HG03159 (cell line): ENCODE results near the gene MAN2B2.

Source experiments
- ATAC-seq: cut with Tn5 transposase; IDR thresholded peaks from one replicate; pipeline ENCODE4 v1.9.1; 2021; ENCODE audit warnings: mild to moderate bottlenecking, moderate library complexity; ENCODE audit not compliant: unreplicated experiment

The MAN2B2 gene

DNA sequence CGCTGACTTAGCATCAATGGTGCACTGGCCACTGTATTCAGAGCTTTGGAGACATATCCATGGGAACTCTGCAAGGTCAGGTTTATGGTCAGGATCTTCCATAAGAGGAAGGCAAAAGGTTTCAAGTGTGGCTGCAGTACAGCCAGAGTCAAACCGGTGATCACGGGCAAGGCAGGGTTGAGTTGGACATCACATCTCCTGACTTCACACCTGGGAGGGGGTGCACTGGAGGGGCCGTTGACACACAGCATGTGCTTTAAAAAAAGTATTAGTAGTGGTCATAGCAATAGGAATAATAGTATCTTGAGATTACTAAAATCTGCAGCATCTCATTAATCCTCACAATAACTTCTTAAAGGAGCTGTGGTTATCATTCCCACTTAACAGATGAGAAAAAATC, 28.9 kb upstream of the MAN2B2 start:
- no peak for ATAC-seq

DNA sequence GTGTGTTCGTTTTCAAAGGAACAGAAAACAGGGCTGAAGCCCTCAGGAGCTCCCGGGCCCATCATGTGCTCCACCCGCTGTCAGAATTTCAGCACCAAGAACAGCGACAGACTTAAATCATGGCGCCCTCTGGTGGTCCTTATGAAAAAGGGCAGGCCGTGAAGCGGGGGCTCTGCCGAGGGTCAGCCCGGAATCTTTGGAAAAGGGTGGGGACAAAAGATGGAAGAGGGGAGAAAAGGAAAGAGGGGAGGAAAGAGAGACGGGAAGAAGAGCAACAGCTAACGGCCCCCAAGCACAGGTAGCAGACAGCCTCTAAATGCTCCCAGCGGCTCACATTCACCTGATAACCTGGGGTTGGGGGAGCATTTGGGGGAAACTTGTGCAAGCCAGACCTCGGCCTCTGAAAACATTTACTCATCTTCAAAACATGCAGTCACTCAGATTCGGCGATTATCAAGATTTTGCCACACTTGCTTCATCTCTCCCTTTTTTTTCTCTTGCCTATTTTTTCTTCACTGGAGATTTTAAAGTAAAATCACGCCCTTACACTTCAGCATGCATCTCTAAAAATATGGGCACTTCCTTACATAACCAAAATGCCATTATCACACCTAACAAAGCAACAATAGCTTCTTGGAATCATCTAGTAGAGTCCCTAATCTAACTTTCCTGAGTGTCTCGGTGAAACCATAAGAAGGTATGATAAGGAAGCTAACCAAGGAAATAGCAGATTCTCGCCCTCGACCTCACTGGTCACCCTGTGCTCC, 28.1 kb upstream of the MAN2B2 start:
- no peak for ATAC-seq

DNA sequence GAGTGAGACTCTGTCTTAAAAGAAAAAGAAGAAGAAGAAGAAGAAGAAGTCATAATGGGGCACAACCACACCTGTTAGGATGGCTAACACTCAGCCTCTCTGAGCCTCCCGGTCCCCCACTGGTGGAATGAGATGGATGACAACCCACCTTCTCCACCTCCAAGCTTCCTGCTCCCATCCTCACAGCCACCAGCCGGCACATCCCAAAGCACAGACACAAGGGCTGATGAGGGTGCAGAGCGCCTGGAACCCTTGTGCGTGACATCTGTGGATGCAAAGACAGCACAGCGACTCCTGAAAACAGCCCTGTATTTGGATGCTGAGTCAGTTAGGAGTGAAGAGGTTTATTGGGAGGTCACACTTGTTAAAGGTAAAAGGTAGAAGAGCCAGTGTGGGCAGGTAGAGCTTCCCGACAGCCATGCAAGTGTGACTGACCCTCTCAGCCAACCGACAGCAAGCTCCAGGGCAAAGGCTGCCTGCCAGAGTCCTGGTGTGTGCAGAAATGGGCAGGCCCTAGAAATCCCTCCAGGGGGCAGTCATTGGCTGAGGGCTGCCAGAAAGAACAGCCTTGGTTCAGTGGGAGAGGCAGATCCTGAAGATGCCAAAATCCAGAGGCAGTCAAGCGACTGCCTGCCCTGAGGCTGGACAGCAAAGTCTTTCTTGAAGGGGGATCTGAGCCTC, 26.6 kb upstream of the MAN2B2 start:
- ATAC-seq, result no peak

DNA sequence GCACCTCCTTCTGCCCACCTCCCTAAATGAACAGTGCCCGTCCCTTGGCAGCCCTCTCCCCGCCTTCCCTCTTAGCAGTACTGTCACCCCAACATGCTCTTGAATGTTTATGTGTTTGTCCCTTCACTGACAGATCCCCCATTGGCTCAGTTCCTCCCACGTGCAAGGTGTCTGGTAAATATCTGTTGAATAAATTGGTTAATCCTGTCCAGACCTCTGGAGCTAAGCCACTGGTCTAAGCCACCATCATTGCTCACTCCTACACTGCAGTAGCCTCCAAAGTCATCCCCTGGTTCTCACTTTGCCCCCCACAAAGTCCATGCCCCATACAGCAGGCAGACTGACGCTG, 26.1 kb upstream of the MAN2B2 start:
- no peak for ATAC-seq

DNA sequence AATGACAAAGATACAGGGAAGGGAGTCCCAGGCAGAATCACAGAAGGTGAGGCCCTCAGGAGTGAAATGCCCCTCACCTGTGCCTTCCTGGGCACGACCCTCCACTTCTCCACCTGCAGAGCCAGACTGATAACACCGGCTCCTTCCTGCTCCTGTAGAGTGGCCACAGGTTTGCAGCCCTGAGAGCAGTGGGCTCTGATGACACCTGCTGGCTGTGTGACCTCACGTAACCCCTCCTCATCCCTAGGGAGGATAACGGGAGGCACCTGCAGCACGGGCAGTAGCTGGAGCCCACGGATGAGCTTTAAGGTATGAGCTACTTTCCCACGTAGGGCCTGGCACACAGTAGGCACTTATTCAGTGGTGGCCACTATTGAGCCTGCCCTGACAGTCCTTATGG, 25.5 kb upstream of the MAN2B2 start:
- no peak for ATAC-seq

DNA sequence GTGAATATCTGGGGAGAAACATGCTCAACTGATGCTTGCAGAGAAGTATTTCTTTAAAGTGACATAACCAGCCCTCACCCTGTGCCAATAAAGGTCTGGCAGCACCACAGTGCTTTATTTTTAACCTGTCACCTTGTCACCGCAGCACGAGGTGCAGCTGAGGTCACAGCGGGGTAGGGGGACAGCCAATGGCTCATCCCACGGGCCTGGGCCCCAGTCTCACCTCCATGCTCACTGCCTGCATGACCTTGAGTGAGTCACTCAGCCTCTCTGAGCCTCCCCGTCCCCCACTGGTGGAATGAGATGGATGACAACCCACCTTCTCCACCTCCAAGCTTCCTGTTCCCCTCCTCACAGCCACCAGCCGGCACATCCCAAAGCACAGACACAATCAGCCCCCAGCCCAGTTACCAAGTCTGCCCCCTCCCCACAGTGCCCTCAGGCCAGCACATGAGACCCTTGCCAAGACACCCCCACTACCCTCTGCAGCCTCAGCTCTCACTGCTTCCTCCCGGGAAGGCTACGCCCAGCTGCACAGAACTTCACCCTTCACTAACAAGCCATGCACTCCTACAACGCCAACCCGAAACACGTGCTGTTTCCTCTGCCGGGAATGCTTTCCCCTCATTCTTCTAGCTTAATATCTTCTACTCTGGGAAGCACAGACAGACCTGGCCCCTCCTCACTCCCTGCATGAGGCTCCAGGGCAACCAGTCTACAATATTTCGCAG, 24.9 kb upstream of the MAN2B2 start:
- ATAC-seq, result no peak

DNA sequence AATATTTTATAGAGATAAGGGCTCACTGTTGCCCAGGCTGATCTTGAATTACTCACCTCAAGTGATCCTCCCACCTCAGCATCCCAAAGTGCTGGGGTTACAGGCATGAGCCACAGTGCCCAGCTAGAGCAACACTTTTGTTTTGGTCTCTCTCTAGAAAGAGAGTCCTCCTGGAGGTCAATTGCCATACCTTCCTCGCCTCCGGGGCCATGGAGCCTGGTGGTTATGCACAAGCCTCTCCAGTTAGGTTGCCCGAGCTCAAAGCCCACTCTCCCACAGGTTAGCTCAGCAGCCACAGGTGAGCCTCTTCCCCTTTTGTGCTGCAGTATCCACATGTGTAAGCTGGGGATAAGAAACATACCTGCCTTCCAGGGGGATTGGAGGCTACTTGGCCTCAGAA, 24.2 kb upstream of the MAN2B2 start:
- ATAC-seq, result no peak

DNA sequence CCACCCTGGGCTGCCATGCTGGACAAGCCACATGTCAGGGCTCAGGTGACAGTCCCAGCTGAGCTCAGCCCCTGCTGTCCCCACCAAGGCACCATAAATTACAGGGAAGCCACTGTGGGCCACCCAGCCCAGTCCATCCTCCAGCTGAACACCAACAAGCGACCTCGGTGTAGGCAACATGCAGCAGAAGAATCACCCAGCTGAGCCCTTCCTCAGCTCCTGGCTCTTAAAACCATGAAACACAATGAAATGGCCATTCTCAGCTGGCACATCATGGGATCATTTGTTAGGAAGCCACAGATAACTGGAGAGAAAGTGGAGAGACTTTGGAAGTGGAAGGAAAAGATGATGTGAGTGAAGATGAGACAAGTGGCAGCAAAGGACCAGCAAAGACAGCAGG, 23.3 kb upstream of the MAN2B2 start:
- no peak for ATAC-seq

DNA sequence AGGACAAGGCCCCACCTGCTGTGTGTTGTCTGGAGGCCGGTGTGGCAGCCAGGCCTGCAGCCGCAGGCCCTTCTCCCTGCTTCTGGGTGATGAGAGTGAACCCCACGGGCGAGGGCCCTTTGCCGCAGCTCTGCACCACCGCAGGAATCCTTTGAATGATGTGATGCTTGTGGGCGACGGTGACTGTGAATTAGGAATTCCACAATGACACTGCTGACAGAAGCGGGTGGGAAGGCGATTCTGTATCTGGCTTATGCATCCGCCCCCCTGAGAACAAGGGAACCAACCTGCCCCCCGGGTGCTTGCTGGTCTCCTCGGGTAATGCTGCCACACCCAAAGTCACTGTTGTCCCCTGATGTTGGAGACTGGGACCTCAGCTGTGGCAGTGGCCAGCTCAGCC, 19.5 kb upstream of the MAN2B2 start:
- no peak for ATAC-seq

DNA sequence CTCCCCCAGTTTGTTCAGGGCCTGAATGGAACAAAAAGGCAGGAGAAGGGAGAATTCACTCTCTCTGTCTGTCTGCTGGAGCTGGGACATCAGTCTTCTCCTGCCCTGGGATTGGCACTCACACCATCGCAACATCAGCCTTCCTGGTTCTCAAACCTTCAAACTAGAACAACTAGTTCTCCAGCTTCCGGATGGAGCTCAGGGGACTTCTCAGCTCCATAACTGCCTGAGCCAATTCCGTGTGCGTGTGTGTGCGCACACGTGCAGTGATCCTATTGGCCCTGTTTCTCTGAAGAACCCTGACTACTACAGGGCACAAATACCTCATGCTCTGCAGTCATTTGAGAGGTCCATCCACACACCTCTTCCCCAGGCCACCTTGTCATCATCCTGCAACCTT, 18.7 kb upstream of the MAN2B2 start:
- no peak for ATAC-seq

DNA sequence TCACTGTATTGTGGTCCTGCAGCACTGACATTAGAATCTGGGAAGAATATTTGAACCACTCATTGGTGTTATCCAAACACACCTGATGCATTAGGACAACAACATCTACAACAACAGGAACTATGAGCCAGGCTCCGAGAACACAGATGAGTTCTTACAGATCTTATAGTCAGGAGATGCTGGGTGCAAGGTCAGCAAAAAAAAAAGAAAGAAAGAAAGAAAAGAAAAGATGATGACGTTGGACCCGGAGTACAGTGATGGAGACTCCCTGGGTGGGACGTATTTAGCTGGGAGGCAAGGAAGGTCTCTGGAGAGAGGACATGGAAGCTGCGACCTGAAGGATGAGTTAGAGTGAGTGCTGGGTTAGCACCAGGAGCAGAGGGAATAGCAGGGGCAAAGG, 17.8 kb upstream of the MAN2B2 start:
- ATAC-seq, result no peak

DNA sequence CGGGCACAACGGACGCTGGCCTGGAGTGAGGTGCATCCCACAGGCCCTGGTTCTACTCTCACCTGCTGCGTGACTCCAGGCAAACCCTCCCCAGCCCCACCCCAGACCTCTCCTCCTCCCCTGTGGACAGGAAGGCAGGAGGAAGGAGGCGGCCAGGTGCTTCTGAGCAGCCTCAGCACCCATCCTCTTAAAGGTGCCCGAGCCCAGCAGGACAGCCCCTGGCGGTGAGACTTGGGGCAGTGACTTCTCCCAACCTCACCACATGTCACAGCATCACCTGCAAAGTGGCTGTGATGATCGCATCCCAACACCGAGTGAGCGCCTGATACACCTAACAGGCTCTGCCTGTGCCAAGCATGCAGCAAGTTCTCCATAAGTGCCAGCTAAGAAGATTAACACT, 17.1 kb upstream of the MAN2B2 start:
- no peak for ATAC-seq

DNA sequence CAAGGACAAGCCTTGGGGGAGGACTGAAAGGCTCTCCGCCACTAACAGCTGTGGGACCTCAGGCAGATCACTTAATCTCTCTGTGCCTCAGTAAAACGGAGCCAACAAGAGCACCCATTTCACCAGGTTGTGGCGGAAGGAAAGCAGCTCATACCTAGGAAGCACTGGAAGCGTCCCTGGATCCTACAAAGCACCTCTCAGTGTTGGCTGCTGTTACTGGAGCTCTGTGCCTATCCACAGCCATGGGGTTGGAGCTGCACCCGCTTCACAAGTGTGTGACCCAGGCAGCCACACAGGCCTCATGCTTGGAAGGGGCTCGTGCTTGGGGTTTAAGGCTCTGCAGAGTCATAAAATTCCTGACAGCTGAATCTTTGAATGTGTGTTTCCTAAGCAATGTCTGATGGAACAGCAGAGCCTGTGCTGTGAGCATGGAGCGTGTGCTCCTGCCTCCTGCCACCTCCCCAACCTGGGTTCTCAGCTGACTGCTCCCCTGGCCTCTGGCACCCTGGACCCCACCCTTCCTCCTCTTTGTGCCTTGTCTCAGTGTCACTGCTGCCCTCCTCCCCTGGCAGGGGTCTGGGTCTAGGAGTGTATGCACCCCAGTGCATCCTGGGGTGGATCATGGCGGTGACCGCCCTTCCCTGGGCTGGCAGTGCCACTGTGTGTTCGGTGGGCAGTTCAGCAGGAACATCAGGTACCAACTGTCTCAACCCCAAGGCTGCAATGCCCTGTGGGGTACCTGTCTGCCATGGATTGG, 14.4 kb upstream of the MAN2B2 start:
- no peak for ATAC-seq

DNA sequence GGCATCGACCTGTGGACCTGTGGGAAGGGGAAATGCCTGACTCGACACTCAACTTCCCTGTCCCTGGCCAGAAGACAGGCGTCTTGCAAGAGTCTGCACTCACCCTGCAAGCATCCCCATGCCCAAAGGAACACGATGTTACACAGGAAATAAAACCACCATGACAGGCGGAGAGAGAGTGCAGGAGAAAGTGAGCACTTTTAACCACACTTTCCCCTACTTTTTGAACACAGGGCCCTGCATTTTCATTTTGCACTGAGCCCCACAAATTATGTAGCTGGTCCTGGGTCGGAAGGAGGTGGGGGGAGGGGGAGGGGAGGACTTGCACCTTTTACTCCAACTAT, 13.8 kb upstream of the MAN2B2 start:
- no peak for ATAC-seq

DNA sequence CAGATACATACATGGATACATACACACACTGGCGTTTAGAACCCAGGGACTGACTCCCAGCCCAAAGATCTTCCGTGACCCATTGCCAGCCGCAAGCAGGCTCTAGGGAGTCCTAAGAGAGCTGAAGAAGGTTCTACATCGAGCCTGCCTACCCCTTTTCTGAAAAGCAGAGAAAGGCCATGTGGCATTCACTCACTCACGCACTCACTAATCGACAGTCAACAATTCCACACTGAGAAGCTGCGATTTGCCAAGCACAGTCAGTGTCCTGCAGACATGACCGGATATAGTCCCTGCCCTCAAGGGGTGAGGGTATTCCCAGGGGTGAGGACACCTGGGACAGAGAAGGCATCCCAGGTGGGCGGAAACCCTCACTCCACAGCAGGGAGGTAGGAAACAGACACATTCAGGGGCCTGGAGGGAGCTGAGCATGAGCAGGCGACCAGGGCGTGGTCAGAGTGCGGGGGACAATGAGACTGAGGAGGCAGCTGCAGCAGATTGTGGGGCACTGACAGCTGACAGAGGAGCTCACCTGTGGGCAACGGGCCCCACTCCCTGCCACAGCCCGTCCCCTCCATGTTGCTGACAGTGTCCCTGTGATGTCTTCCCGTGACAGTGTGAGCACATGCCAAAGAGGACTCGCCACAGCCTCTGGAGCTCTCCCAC, 13.2 kb upstream of the MAN2B2 start:
- ATAC-seq, result no peak

DNA sequence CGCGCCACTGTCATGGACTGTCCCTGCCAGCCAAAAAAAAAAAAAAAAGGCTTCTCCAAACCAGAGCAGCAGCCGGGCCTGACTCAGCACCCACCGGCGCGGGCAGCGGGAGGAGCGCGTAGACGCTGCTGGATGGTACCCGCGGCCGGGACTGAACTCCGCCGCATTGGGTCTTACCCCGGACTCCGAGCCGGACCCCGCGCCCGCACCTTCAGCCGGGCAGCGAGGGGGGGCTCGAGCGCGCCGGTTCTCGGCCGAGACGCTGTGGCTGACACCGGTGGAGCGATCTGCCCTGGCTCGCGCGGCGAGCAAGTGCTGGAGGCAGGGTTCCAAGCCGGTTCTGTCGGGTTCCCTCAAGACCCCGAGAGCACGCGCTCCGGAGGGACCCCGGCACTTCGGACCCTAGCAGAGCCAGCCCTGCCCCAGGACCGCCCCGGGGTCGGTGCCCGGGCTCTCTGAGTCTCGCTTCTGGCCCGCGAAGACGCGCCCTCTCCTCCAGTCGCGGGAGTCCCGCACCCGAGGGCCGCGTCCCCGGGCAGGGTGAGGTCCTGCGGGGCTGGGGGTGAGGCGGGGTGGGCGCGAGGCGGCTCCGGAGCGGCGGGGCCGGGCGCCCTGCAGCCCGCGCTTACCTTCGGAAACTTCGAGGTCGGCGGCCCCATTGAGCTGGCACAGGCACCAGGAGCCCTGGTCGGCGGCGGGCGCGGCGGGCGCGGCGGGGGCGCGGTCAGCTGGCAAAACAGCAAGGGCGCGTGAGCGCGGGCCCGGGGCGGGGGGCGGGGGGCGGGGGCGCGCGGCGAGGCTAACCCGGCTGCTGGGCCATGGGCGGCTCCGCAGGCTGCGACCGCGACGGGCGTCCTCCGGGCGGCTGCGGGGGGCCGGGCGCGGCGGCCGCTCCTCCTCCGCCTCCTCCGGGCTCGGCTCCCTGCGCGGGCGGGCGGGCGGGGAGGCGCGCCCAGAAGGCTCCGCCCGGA, 11.8 kb upstream of the MAN2B2 start:
- ATAC-seq, result no peak

DNA sequence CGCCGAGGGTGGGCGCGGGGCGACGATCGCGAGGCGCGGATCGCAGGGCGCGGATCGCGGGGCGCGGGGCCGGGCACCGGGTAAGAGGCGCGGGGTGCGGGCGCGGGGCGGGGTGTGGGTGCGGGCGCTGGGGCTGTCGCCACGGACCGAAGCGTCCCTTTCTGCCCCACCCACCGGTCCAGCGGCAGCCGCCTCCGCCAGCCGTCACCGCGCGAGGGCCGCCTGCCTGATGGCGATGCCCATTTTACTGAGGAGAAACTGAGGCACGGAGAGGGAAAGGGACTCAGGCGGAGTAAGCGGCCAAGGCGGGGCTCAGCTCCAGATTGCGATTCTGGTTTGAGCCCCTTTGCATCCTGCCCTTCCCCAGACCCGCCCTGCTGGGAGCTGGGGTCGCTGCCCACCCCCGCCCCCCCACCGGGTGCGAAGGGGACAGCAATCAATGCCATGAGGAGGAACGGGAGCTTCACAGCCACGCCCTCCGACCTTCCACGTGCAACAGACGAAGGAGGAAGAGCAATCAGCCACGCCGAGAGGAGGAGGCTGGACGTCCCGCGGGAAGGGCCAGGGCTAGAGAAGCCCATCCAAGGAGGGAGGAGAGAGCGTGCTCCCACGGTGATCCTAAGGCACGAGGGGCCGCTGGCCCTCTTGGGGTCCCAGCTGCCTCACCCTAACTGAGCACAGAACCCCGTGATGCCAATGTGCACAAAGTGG, 10.9 kb upstream of the MAN2B2 start:
- ATAC-seq, result no peak

DNA sequence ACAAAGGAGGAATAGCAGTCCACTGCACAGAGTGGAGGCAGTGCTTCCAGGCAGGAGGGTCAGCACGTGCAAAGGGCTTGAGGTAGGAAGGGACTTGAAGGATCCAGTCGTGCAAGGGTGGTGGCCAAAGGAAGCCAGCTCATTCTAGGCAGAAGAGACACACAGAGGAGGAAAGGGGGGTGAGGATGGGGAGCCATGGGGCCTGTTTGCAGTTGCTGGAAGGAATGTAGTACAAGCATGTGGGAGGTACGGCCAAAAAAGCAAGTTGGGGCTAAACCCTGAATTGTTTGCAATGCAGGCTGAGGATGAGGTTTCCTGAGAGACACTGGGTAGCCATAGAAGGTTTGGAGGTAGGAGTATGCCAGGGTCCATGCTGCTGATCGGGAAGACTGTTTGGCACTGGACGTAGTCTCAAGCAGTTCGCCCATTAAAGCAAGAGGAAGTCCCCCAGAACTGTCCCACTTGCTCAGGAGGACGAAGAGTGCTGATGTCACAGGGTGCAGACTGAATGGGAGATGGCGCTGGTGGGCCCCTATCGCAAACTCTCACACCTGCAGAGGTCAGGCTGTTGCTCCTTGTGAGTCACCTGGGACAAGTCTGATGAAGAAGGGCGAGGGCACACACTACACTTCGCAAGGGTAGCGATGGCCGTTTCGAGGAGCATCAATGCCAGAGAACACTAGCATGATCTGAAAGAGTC, 9.1 kb upstream of the MAN2B2 start:
- no peak for ATAC-seq
